GM12878 (cell line): Measurements from ENCODE around the gene COMMD7.

Experiments used
- CBX5 ChIP-seq: sonication (generic); IDR thresholded peaks from 2 replicates; pipeline ENCODE4 v1.6.1; 2016; ENCODE audit warnings: low read depth, moderate library complexity, mild to moderate bottlenecking, inconsistent platforms
- CTCF ChIP-seq, 3 experiments: IDR thresholded peaks in 2 of 3; conservative IDR thresholded peaks in 1 of 3; 2 replicates each; pipeline ENCODE4 v1.5.1; 2011; ENCODE audit warnings: low read depth in 3 of 3, low read length in 3 of 3, mild to moderate bottlenecking in 3 of 3, control low read depth in 2 of 3, moderate library complexity in 2 of 3, inconsistent platforms in 1 of 3, mixed read lengths in 1 of 3; ENCODE audit not compliant: control insufficient read depth in 2 of 3, insufficient read depth in 1 of 3; ENCODE audit errors: extremely low read depth in 1 of 3
- EZH2 ChIP-seq: IDR thresholded peaks from 2 replicates; pipeline ENCODE4 v1.6.1; 2012; ENCODE audit warnings: low read depth, mild to moderate bottlenecking, control low read depth, inconsistent platforms, low read length, borderline replicate concordance; ENCODE audit not compliant: control insufficient read depth
- GATAD2B ChIP-seq: fragments of 450-650 bp; conservative IDR thresholded peaks from 2 replicates; pipeline ENCODE4 v1.6.1; 2017; ENCODE audit warnings: low read depth, mild to moderate bottlenecking, moderate library complexity
- POLR2A ChIP-seq: IDR thresholded peaks from 2 replicates; pipeline ENCODE4 v1.6.1; 2011; ENCODE audit warnings: low read depth, mild to moderate bottlenecking, low read length
- POLR2AphosphoS5 ChIP-seq: IDR thresholded peaks from 2 replicates; pipeline ENCODE4 v1.6.1; 2011; ENCODE audit warnings: mild to moderate bottlenecking, low read length, inconsistent platforms
- TARDBP ChIP-seq: IDR thresholded peaks from 2 replicates; pipeline ENCODE4 v1.6.1; 2016; ENCODE audit warnings: borderline replicate concordance
- USF1 ChIP-seq: IDR thresholded peaks from 2 replicates; pipeline ENCODE4 v1.6.1; 2011; ENCODE audit warnings: borderline replicate concordance, low read depth, mild to moderate bottlenecking, moderate library complexity, mixed read lengths, low read length; ENCODE audit not compliant: insufficient read depth; ENCODE audit errors: extremely low read length
- YY1 ChIP-seq: IDR thresholded peaks from 2 replicates; pipeline ENCODE4 v1.6.1; 2011; ENCODE audit warnings: low read depth, mild to moderate bottlenecking, low read length
- TF ChIP-seq, protein P1 (sequence below): IDR thresholded peaks from 2 replicates; pipeline ENCODE4 v1.6.1; 2012; ENCODE audit warnings: low read depth, low read length, improper control_type of control experiment
- TF ChIP-seq, protein P2 (sequence below): IDR thresholded peaks from 2 replicates; pipeline ENCODE4 v1.6.1; 2012; ENCODE audit warnings: mild to moderate bottlenecking, low read depth, low read length

GRCh38 chr20:32680544-32681174, 62.6 kb downstream of the COMMD7 start:
- no peak for TF ChIP-seq CTCF (IDR thresholded peaks at IDR 0.05 in 2 of 3, conservative IDR thresholded peaks at IDR 0.05 in 1 of 3; ENCODE audit: control insufficient read depth in 2 of 3, extremely low read depth in 1 of 3, insufficient read depth in 1 of 3, low read depth in 3 of 3, low read length in 3 of 3)
- TF ChIP-seq GATAD2B = no peak
- no peak for TF ChIP-seq TARDBP
- TF ChIP-seq YY1 = no peak
- TF ChIP-seq POLR2A = no peak
- TF ChIP-seq USF1 = no peak
- TF ChIP-seq, protein P1, sequence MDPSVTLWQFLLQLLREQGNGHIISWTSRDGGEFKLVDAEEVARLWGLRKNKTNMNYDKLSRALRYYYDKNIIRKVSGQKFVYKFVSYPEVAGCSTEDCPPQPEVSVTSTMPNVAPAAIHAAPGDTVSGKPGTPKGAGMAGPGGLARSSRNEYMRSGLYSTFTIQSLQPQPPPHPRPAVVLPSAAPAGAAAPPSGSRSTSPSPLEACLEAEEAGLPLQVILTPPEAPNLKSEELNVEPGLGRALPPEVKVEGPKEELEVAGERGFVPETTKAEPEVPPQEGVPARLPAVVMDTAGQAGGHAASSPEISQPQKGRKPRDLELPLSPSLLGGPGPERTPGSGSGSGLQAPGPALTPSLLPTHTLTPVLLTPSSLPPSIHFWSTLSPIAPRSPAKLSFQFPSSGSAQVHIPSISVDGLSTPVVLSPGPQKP = no peak
- TF ChIP-seq, protein P2, sequence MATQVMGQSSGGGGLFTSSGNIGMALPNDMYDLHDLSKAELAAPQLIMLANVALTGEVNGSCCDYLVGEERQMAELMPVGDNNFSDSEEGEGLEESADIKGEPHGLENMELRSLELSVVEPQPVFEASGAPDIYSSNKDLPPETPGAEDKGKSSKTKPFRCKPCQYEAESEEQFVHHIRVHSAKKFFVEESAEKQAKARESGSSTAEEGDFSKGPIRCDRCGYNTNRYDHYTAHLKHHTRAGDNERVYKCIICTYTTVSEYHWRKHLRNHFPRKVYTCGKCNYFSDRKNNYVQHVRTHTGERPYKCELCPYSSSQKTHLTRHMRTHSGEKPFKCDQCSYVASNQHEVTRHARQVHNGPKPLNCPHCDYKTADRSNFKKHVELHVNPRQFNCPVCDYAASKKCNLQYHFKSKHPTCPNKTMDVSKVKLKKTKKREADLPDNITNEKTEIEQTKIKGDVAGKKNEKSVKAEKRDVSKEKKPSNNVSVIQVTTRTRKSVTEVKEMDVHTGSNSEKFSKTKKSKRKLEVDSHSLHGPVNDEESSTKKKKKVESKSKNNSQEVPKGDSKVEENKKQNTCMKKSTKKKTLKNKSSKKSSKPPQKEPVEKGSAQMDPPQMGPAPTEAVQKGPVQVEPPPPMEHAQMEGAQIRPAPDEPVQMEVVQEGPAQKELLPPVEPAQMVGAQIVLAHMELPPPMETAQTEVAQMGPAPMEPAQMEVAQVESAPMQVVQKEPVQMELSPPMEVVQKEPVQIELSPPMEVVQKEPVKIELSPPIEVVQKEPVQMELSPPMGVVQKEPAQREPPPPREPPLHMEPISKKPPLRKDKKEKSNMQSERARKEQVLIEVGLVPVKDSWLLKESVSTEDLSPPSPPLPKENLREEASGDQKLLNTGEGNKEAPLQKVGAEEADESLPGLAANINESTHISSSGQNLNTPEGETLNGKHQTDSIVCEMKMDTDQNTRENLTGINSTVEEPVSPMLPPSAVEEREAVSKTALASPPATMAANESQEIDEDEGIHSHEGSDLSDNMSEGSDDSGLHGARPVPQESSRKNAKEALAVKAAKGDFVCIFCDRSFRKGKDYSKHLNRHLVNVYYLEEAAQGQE = no peak
- no peak for TF ChIP-seq CBX5
- no peak for TF ChIP-seq POLR2AphosphoS5
- no peak for TF ChIP-seq EZH2
